HG03175 (cell line): ENCODE measurements around the gene ATP7A.
"Not testable (repeated sequence)": the region's sequence is repeated elsewhere in the genome, so short reads cannot be mapped to it uniquely, and the experiment has no call there.

Experiments
- ATAC-seq: cut with Tn5 transposase; IDR thresholded peaks from one replicate; pipeline ENCODE4 v1.9.1; 2021; ENCODE audit warnings: mild to moderate bottlenecking, moderate library complexity; ENCODE audit not compliant: unreplicated experiment

Gene ATP7A

GRCh38 chrX:77910108-77910840 lies at the start of gene ATP7A:
Gene ATP7A (plus strand): TSS chrX:77910693. CDS start chrX:77971642, 60,949 bp downstream.
- peak; percentile 98 for ATAC-seq

DNA sequence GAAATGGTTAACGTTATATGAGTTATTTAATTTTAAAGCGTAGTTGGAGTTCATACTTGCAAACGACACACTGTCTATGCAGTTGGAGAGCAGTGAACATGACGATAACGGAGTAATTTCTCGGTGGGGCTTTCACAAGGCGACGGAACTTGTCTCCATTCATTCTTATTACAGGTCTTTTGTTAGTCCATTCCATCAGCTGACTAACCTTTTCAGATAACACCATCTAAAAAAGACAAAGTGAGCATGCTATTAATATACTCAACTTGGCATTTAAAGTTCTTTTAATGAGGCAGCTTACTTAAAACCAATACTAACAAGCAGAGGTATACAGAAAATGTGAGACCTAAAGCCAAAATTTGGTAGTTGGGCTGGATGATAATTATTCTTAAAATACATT lies 35.1 kb upstream of the ATP7A start:
- no peak for ATAC-seq

DNA sequence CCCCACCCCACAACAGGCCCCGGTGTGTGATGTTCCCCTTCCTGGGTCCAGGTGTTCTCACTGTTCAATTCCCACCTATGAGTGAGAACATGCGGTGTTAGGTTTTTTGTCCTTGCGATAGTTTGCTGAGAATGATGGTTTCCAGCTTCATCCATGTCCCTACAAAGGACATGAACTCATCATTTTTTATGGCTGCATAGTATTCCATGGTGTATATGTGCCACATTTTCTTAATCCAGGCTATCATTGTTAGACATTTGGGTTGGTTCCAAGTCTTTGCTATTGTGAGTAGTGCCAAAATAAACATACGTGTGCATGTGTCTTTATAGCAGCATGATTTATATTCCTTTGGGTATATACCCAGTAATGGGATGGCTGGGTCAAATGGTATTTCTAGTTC lies 29.1 kb upstream of the ATP7A start:
- ATAC-seq, result not testable (repeated sequence)

DNA sequence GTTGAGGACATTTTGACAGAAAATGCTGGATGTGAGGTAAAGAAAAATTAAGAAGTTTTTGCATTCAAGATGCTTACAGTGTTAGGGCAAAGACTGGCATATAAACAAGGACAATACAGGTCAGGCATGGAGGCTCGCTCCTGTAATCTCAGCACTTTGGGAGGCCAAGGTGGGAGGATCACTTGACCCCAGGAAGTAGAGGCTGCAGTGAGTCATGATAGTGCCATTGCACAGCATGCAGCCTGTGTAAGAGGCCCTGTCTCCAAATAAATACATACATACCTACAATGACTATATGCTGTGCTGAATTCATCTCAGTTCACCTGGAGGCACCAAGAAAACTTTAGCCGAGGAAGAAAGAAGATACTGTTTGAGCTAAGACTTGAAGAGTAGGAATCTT lies 17.6 kb upstream of the ATP7A start:
- ATAC-seq, result no peak

GRCh38 chrX:77893713-77894112 lies 16.8 kb upstream of the ATP7A start:
- ATAC-seq, result no peak

DNA sequence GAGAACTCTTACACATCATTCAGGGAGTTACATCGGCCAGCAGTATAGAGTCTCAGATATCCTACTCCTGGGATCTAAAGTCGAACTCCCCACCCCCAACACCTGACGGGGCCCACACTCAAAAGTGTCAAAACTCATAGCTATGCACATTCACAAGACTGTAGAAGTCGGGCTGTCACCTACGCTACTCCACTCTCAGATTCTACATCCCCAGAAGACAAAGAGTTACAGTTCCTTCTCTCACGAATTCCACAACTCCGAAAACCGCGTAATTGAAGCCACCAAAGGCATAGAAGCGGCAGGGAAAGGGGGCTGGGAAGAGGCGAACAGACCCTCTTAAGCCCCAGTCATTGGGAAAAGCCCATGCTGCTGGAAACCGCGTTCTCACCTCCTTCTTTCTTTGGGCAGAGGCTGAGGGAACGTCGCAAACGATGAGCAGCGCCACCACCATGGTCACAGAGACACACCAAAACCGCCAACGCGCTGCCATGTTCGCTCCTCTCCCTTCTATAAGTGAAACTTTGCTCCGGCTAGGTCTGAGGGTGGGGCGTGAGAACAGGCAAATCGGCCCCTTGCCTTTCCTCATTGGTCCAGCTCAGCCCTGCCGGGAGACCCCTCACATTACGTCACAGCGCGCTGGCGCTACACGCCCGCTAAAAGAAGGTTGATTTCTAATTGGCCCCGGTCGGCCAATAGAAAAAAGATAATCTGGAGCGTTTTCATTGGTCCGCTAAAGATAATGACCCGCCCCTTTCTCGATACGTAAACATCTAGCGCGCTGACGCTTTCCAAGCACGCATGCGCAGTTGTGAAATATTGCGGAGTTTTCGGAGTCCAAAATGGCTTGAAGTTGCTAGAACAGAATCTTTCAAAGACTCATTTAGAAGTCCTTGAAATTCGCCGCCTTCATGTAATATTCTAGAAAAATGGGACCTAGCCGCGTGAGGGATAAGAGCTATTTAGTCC lies 15.3 kb upstream of the ATP7A start, which contains the start of gene MAGT1:
MAGT1 (minus strand) TSS at position 515 of the 966 bp plus-strand sequence; CDS start at position 490, 25 bp downstream.
- peak; percentile 94 for ATAC-seq

- ATAC-seq, result peak; percentile 64
These were observed 11.2 kb upstream of the ATP7A start, which contains the start of gene COX7B for GRCh38 chrX:77899081-77899828. Gene COX7B (plus strand): TSS chrX:77899468. CDS start chrX:77899554, 86 bp downstream.

- ATAC-seq, result no peak
These were observed 9.8 kb upstream of the ATP7A start for GRCh38 chrX:77900688-77901087.

GRCh38 chrX:77901506-77901905 lies 9.0 kb upstream of the ATP7A start:
- ATAC-seq, result no peak

- peak; percentile 59 for ATAC-seq
These were observed 6.9 kb downstream of the ATP7A start for GRCh38 chrX:77917294-77917933.

DNA sequence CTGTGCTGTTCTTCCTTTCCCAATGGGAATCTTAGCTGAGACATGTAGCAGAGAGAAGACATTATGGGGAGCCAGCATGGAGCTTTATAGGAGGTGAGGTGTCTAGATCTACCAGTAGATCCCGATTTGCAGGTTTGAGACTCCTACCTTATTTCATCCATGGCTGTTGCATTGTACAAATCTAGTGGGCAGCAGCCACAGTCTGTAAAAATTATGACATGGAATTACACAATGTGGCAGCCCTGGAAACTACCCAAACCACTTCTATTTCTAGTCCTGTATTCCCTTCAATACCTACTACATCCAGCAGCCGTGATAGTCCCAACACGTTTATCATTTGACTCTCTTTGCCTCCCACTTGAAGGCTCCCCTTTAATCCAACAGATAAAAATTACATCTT lies 8.1 kb downstream of the ATP7A start:
- ATAC-seq, result no peak

- ATAC-seq, result not testable (repeated sequence)
These were observed 8.9 kb downstream of the ATP7A start for GRCh38 chrX:77919370-77919769.

DNA sequence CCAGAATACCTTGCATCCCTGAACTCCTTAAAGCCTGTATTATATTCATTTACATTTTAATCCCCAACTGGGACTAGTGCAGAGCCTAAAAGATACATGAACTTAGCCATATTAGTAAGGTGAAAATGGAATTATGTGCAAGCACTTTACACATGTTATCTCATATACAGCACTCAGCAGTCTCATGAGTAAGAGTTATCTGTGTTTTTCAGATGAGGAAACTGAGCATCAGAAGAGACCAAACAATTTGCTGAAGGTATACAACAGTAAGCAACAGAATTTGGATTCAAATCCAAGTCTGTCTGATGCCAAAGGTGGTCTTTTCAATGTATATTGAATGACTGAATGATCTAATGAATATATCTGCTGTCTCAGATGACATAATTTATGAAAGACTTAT lies 12.3 kb downstream of the ATP7A start:
- ATAC-seq, result no peak

GRCh38 chrX:77924320-77924859 lies 13.9 kb downstream of the ATP7A start:
- ATAC-seq, result no peak

GRCh38 chrX:77925764-77926163 lies 15.3 kb downstream of the ATP7A start:
- ATAC-seq, result no peak

- ATAC-seq, result no peak
These were observed 20.1 kb downstream of the ATP7A start for GRCh38 chrX:77930581-77930980.

- no peak for ATAC-seq
These were observed 25.4 kb downstream of the ATP7A start for GRCh38 chrX:77935886-77936285.

DNA sequence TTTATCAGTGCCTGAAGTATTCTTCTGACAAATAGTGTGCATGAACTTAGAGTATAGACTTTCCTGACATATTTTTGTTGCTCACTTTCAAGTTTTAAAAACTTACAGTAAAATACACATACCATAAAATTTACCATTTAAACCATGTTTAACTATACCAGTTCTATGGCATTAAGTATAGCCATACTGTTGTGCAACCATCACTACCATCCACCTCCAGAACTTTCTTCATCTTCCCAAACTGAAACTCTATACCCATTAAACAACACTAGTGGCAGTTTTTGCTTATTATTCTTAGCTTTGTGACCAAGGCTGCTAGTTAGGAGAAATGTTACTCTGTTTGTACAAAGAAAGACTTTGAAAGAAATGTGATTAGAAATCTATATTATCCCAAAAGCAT lies 25.8 kb downstream of the ATP7A start:
- no peak for ATAC-seq

GRCh38 chrX:77937291-77937690 lies 26.8 kb downstream of the ATP7A start:
- no peak for ATAC-seq

- no peak for ATAC-seq
These were observed 27.7 kb downstream of the ATP7A start for GRCh38 chrX:77938083-77938680.
